GM21360 (cell line): ENCODE data around the gene C17orf75.
"Not testable (repeated sequence)": the region's sequence is repeated elsewhere in the genome, so short reads cannot be mapped to it uniquely, and the experiment has no call there.

Source experiments
- ATAC-seq: cut with Tn5 transposase; IDR thresholded peaks from one replicate; pipeline ENCODE4 v1.9.1; 2021; ENCODE audit warnings: mild to moderate bottlenecking, moderate library complexity; ENCODE audit not compliant: unreplicated experiment

Gene C17orf75

GRCh38 chr17:32341857-32342602 lies at the start of gene C17orf75:
TSS of gene C17orf75 (minus strand) at chr17:32342173. CDS start at chr17:32342139, 34 bp downstream.
- peak; percentile 58 for ATAC-seq

GRCh38 chr17:32388613-32389459 lies 46.9 kb upstream of the C17orf75 start:
- ATAC-seq, result no peak

GRCh38 chr17:32388128-32388527 lies 46.2 kb upstream of the C17orf75 start:
- ATAC-seq, result not testable (repeated sequence)

- no peak for ATAC-seq
Measured at GRCh38 chr17:32386844-32387243, 44.9 kb upstream of the C17orf75 start.

- ATAC-seq, result no peak
Measured at GRCh38 chr17:32385971-32386370, 44.0 kb upstream of the C17orf75 start.

- ATAC-seq, result no peak
Measured at GRCh38 chr17:32385121-32385520, 43.1 kb upstream of the C17orf75 start.

GRCh38 chr17:32383926-32384434 lies 42.0 kb upstream of the C17orf75 start:
- ATAC-seq, result no peak

GRCh38 chr17:32382526-32383223 lies 40.7 kb upstream of the C17orf75 start:
- no peak for ATAC-seq

- no peak for ATAC-seq
Measured at GRCh38 chr17:32370426-32370825, 28.5 kb upstream of the C17orf75 start.

GRCh38 chr17:32361270-32361669 lies 19.3 kb upstream of the C17orf75 start:
- no peak for ATAC-seq

- no peak for ATAC-seq
Measured at GRCh38 chr17:32357615-32358014, 15.6 kb upstream of the C17orf75 start.

GRCh38 chr17:32356750-32357149 lies 14.8 kb upstream of the C17orf75 start:
- ATAC-seq, result no peak

- ATAC-seq, result no peak
Measured at GRCh38 chr17:32356378-32356743, 14.4 kb upstream of the C17orf75 start.

GRCh38 chr17:32355649-32356377 lies 13.8 kb upstream of the C17orf75 start:
- no peak for ATAC-seq

GRCh38 chr17:32352734-32353133 lies 10.8 kb upstream of the C17orf75 start:
- not testable (repeated sequence) for ATAC-seq

- ATAC-seq, result no peak
Measured at GRCh38 chr17:32350666-32351418, 8.9 kb upstream of the C17orf75 start.

GRCh38 chr17:32349854-32350665 lies 8.1 kb upstream of the C17orf75 start, which contains the start of gene ZNF207:
TSS of gene ZNF207 (plus strand) at chr17:32350157. CDS start at chr17:32350286, 129 bp downstream.
- ATAC-seq, result peak; percentile 89

GRCh38 chr17:32349503-32349853 lies 7.5 kb upstream of the C17orf75 start:
- no peak for ATAC-seq

- ATAC-seq, result no peak
Measured at GRCh38 chr17:32348483-32348800, 6.5 kb upstream of the C17orf75 start.
